ENCODE results near the gene HDAC4. TPM values are rescaled to one million over a fixed set of nuclear protein-coding genes. Genes with fewer than 3 reads are reported as not detected.
A peak's percentile ranks its signal among the peaks of the same experiment; 100 is the strongest.

Gene HDAC4
- total RNA-seq, 1 experiment from 2014 or later, result 32.0 TPM

GRCh38 chr2:239339726-239340601 lies 60.9 kb downstream of the HDAC4 start:
- Mint-ChIP-seq H3K36me3 (ENCODE audit: insufficient read depth in 1 of 3, low read depth in 3 of 3) (peaks cover 11 to 24% (median 17%) of the 10 kb centered on the region in 3 experiments), H3K27ac (peak overlapping the region in 2 of 3 experiments; percentile 22 to 96; a peak in 4 of 7 replicates), H3K9me3 (peaks cover 0 to 6% of the 10 kb centered on the region in 2 experiments; a peak in 4 of 5 replicates), H3K4me3 (no peak overlapping the region; a peak in 1 of 5 replicates), H3K27me3 (ENCODE audit: low read depth) (no peaks in the 10 kb centered on the region), H3K4me1 (peaks cover 26 to 32% of the 10 kb centered on the region in 2 experiments)
- H2BK5ac ChIP-seq (ENCODE audit: insufficient read length, low read length), result no peak overlapping the region
- H3K27me3 ChIP-seq (ENCODE audit: insufficient read depth, low read length), result no peaks in the 10 kb centered on the region
- no peaks in the 10 kb centered on the region for H4K20me1 ChIP-seq (ENCODE audit: control insufficient read depth, insufficient read depth, insufficient read length)
- no peak overlapping the region for H3K14ac ChIP-seq (ENCODE audit: insufficient read depth, low read length)
- peaks cover 2% of the 10 kb centered on the region; the same call in 1 of the 2 replicates for H3K79me2 ChIP-seq (ENCODE audit: insufficient read depth, low read length)
- no peaks in the 10 kb centered on the region; the same call in 1 of the 2 replicates for H3K4me1 ChIP-seq (ENCODE audit: insufficient read depth, low read length)
- H2BK12ac ChIP-seq (ENCODE audit: insufficient read length, low read depth, low read length), result no peak overlapping the region
- H3K9me3 ChIP-seq (ENCODE audit: control insufficient read depth, low read depth, low read length), result no peaks in the 10 kb centered on the region
- H3T11ph ChIP-seq (ENCODE audit: low read length), result no peak overlapping the region
- H2BK20ac ChIP-seq (ENCODE audit: low read depth, low read length, poor library complexity, severe bottlenecking), result no peak overlapping the region
- no peak for DNase-seq
- H2BK15ac ChIP-seq (ENCODE audit: low read depth, low read length), result no peak overlapping the region
- TF ChIP-seq CTCF (conservative IDR thresholded peaks at IDR 0.05), result no peak
- H3K27ac ChIP-seq (ENCODE audit: insufficient read length, low read depth, low read length), result no peak overlapping the region
- H3K4ac ChIP-seq (ENCODE audit: low read depth, low read length), result no peak overlapping the region
- no peak overlapping the region for H2AFZ ChIP-seq (ENCODE audit: low read length)
- H3K18ac ChIP-seq (ENCODE audit: insufficient read length, low read depth, low read length), result no peak overlapping the region
- no peak overlapping the region for H2BK120ac ChIP-seq (ENCODE audit: low read depth, low read length, poor library complexity, severe bottlenecking)
- no peak overlapping the region for H4K5ac ChIP-seq (ENCODE audit: insufficient read length, low read depth, low read length)
- H4K8ac ChIP-seq (replicated peaks; ENCODE audit: insufficient read length, low read depth, low read length), result no peak overlapping the region
- no CpG with 5 or more reads among the region's 7 CpGs for WGBS (ENCODE audit: extremely low coverage, insufficient read length, low lambda C conversion rate)
- H4K91ac ChIP-seq (ENCODE audit: insufficient read length, low read depth, low read length), result no peak overlapping the region
- H3K79me1 ChIP-seq (ENCODE audit: insufficient read depth, low read depth, low read length, poor library complexity, severe bottlenecking), result no peaks in the 10 kb centered on the region
- no peak overlapping the region for H3K9ac ChIP-seq (ENCODE audit: extremely low read depth, insufficient read length, low read length)
- no peak overlapping the region for H3K56ac ChIP-seq (ENCODE audit: insufficient read length, low read depth, low read length)
- no peak overlapping the region for H2AK5ac ChIP-seq (ENCODE audit: insufficient read length, low read length)
- H3K4me2 ChIP-seq (ENCODE audit: insufficient read depth, insufficient read length, low read length), result no peak overlapping the region
- no peak overlapping the region for H3K23ac ChIP-seq (ENCODE audit: insufficient read length, low read depth, low read length)
- no peaks in the 10 kb centered on the region for H3K23me2 ChIP-seq (ENCODE audit: insufficient read length, low read depth, low read length, poor library complexity, severe bottlenecking)
